HG03045 (cell line): ENCODE results near the gene ABCA7.

Experiments used
- ATAC-seq: cut with Tn5 transposase; IDR thresholded peaks from one replicate; pipeline ENCODE4 v1.9.1; 2021; ENCODE audit warnings: mild to moderate bottlenecking, moderate library complexity; ENCODE audit not compliant: unreplicated experiment

Gene ABCA7

GRCh38 chr19:1001538-1002166, 38.3 kb upstream of the ABCA7 start:
- ATAC-seq = no peak

DNA sequence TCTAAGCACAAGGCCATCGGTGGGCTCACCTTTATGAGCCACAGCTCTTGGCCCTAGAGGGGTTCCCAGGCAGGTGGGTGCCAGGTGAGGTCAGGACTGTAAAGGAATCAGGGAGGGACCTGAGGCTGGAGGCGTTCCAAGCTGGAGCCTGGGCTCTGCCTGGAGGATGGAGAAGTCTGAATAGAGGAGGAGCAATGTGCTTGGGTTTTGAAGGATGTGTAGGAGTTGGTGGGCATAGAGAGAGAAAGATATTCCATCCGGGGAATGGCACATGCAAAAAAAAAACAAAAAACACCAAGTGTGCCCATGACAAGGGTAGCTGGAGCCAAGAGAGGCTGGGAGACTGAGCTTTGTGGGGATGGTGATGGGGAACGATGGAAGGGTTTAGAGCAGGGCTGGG, 37.3 kb upstream of the ABCA7 start:
- no peak for ATAC-seq

DNA sequence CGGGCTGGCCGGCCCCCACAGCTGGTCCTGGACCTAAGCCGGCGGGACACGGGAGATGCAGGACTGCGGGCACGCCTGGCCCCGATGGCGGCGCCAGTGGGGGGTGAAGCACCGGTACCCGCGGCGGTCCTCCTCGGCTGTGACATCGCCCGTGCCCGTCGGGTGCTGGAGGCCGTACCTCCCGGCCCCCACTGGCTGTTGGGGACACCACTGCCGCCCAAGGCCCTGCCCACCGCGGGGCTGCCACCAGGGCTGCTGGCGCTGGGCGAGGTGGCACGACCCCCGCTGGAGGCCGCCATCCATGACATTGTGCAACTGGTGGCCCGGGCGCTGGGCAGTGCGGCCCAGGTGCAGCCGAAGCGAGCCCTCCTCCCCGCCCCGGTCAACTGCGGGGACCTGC, 36.6 kb upstream of the ABCA7 start:
- ATAC-seq = no peak

- no peak for ATAC-seq
Measured at GRCh38 chr19:1004204-1004802, 35.6 kb upstream of the ABCA7 start.

DNA sequence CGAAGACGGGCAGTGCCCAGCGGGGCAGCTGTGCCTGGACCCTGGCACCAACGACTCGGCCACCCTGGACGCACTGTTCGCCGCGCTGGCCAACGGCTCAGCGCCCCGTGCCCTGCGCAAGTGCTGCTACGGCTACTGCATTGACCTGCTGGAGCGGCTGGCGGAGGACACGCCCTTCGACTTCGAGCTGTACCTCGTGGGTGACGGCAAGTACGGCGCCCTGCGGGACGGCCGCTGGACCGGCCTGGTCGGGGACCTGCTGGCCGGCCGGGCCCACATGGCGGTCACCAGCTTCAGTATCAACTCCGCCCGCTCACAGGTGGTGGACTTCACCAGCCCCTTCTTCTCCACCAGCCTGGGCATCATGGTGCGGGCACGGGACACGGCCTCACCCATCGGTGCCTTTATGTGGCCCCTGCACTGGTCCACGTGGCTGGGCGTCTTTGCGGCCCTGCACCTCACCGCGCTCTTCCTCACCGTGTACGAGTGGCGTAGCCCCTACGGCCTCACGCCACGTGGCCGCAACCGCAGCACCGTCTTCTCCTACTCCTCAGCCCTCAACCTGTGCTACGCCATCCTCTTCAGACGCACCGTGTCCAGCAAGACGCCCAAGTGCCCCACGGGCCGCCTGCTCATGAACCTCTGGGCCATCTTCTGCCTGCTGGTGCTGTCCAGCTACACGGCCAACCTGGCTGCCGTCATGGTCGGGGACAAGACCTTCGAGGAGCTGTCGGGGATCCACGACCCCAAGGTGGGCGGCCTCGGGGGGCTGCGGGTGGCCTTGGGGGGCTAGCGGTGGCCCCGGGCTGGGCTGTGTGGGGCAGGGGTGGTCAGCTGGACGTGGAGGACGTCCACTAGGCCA, 34.9 kb upstream of the ABCA7 start:
- no peak for ATAC-seq

GRCh38 chr19:1006711-1007398, 33.1 kb upstream of the ABCA7 start:
- ATAC-seq = no peak

DNA sequence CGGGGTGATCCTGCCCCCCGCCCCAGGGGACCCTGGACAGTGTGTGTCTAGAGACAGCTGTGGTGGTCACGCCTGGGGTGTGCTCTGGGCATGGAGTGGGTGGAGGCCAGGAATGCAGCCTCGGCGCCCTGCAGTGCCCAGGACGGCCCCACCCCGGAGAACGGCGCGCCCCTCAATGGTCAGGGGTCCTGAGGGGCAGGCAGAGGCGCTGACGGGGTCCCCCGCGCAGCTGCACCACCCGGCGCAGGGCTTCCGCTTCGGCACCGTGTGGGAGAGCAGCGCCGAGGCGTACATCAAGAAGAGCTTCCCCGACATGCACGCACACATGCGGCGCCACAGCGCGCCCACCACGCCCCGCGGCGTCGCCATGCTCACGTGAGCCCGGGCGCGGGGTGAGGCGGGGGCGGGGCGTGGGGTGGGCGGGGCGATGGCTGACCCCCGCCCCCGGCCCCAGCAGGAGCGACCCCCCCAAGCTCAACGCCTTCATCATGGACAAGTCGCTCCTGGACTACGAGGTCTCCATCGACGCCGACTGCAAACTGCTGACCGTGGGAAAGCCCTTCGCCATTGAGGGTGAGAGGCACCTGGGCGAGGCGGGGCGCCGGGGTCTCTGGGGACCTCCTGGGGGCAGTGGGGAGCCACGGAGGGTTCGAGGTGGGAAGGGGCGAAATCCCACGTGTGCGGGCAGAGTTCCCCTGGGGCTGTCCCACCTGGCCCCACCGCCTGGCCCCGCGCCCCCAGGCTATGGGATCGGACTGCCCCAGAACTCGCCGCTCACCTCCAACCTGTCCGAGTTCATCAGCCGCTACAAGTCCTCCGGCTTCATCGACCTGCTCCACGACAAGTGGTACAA, 32.3 kb upstream of the ABCA7 start:
- ATAC-seq = no peak

DNA sequence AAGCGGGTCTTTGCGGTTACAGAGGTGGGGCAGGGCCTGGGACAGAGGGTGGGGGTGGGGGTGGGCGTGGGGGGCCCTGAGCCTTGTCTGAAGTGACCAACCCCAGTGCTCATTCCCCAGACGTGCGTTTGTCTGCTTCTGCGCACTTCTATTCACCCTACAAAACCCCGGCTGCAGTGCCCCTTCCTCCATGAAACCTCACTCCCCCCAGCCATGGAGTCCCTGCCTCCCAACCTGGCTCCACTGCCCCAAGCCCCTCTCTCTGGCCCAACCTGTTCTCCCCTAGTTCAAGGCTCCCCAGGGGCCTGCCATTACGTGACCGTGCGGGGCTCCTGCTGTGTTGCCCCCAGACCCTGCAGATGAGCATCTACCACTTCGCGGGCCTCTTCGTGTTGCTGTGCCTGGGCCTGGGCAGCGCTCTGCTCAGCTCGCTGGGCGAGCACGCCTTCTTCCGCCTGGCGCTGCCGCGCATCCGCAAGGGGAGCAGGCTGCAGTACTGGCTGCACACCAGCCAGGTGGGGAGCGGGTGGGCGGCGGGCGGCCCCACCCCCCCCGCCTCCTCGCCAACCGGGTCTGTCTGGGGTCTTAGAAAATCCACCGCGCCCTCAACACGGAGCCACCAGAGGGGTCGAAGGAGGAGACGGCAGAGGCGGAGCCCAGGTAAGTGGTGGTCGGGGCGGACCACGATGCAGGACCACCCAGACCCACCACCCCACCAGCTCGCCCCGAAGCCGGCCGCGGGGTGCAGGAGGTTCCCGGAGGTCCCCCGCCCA, 31.5 kb upstream of the ABCA7 start:
- ATAC-seq = no peak

DNA sequence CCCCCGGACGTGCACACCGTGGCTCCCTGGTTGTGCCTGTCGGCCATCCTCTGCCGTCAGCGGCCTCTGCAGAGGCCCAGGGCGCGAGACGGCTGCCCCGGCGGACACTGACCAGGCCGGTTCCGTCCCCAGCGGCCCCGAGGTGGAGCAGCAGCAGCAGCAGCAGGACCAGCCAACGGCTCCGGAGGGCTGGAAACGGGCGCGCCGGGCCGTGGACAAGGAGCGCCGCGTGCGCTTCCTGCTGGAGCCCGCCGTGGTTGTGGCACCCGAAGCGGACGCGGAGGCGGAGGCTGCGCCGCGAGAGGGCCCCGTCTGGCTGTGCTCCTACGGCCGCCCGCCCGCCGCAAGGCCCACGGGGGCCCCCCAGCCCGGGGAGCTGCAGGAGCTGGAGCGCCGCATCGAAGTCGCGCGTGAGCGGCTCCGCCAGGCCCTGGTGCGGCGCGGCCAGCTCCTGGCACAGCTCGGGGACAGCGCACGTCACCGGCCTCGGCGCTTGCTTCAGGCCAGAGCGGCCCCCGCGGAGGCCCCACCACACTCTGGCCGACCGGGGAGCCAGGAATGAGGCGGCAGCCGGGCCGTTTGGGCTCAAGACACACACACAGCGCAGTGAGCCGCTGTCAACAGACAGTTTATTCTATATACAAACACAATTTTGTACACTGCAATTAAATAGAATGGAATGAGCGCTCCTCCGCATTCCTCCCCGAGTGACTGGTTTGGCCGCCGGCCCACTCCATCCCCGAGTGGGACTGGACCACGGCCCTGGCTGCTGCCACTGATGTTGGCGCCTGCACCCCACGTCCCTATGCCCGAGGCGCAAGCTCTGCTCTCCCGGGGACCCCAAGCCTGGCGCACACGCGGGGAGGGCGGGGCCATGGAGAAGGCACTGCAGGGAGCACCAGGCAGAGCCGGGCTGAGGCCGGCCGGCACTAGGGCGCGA, 30.6 kb upstream of the ABCA7 start:
- no peak for ATAC-seq

DNA sequence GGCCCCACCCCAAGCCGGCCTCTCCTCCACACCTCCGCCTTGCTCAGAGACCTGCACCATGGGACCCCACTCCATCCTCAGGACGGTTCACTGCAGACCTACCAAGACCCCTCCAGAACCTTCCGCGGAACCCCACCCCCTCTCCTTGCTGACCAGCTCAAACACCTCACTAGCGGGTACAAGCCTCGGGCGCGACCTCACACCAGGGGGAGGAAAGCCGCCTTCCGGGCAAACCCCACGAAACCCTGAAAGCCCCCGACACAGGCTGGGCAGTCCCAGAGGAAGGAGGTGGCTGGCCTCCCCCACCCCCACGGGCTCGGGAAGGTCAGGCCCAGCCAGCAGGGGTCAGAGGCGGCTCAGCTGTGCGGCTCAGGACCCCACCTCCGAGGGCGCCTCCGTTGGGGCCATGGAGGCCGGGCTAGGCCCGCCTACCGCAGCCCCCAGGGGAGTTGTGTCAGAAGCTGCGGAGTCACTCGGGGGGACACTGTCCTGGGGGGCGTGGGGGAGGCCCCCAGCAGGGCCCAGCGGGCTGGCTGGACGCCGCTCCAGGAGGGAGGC, 29.8 kb upstream of the ABCA7 start:
- ATAC-seq = no peak

- ATAC-seq = no peak
Measured at GRCh38 chr19:1010586-1011510, 29.1 kb upstream of the ABCA7 start.

DNA sequence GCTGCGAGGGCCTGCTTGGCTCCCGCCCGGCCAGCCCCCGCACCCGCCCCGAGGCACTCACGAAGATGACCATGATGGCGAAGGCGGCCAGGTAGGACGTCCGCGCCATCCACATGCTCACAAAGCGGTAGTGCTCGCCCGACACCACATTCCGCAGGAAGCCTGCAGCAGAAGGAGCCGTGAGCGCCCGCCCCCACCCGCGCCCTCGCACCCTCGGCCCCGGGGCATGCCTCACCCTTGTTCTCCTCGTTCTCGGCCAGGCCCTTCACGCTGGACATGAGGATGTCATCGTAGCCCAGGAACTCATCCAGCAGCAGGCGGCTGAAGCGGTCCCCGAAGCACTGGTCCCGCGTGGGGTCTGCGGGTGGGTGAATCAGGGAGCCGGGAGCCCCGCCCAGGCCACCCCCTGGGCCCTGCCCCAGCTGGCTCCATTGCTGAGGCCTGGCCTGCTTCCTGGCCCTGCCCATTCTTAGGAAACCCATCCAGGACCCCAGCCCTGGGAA, 28.0 kb upstream of the ABCA7 start:
- ATAC-seq = no peak

DNA sequence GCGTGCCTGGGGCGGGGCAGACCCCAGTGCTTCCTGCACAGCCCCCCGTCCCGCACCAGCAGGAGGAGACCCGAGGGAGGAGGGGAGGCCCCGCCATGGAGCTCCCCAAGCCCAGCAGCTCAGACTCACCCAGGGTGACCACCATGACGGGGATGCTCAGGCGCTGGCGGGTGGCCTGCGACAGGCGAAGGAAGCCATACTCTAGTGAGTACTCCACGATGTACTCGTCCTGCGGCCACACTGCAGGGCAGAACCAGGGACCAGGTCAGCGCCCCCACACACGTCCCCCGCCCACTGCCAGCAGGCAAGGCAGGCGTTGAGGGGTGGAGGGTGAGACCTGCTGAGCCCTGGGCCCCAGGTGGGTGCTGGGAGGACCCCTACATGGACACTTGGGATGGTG, 27.6 kb upstream of the ABCA7 start:
- no peak for ATAC-seq

DNA sequence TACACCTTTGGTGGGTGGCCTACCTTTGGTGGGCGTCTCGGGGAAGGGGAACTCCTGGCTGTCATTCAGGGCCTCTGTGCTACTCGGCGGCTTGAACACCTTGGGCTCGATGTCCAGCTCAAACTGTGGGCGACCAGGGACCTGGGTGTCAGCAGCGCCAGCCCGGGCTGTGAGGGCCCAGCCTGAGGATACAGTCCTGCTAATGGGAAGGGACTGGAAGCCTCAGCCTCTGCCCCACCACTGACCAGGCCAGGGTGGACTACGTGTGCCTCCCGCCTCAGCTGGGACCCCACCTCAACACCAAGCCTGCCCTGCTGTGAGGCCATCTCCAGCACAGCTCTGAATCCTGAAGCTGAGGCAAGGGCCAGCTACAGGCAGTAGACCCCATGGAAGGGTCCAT, 26.7 kb upstream of the ABCA7 start:
- ATAC-seq = no peak

DNA sequence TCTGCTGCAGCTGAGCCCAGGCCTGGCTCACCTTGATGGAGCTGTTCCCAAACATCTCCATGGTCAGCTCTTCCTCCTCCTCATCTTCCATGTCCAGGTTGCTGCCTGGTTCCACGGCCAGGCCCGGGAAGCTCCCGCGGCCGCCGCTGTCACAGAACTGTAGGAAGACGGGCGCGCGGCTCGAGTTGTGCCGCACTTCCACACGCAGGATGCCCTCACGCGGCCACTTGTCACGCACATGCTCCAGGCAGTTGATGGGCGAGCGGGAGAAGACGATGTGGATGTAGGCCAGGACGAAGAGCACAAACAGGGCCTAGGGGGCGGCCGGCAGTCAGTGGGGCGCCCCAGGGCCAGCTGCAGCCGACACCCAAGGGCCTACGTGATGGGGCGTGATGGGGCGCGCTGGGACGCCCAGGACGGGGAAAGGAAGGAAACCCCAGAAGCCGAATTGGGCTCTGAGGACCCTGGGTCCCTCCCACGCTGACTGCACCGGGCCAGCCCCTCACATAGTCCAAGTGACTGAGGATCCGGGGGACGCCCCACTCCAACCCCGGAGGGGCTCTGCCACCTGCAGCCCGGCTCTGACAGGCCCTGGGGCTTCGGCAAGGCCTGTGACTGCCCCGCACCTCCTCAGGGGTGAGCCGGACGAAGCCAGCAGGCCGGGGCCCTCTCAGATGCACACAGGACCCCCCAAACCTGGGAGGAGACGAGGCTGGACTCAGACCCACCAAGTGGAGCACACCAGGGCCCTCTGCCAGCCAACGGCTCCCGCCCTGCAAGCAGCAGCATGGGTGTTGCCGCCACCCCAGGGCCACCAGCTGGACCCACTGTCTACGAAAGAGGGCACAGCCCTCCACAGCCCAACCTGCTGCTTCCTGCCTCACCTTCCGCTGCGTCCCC, 25.5 kb upstream of the ABCA7 start:
- ATAC-seq = no peak

- ATAC-seq = no peak
Measured at GRCh38 chr19:1015061-1015781, 24.7 kb upstream of the ABCA7 start.
